Lower leg skin (tissue), 4 donors: ENCODE results near the gene KCNMA1. TPM values are rescaled to one million over a fixed set of nuclear protein-coding genes. Genes with fewer than 3 reads are reported as not detected.

ENCODE experiments used
- DNase-seq, 2 donors: peaks; one replicate each; pipeline ENCODE4 v3.0.0-alpha.2; 2019; ENCODE audit warnings: low spot score in 2 of 2
- H3K4me3 ChIP-seq: fragments of 200-600 bp; sonication (generic); 2 replicates; pipeline ENCODE4 v1.5.1; 2017; ENCODE audit warnings: mild to moderate bottlenecking, low read depth; ENCODE audit not compliant: poor library complexity, severe bottlenecking
- POLR2A ChIP-seq, 2 donors: fragments of 450-650 bp; IDR thresholded peaks; one replicate each; pipeline ENCODE4 v1.6.1; 2016 to 2017; ENCODE audit warnings: antibody characterized with exemption in 2 of 2, mild to moderate bottlenecking in 1 of 2, moderate library complexity in 1 of 2
- WGBS, 2 donors: methylation state at CpG; one replicate each; pipeline ENCODE4 v1.1.5; 2018; 5-methylcytosine and 5-hydroxymethylcytosine counted together
- intact Hi-C: fragments of 100-400 bp; cut with DNase I; formaldehyde crosslinking; loops from one replicate; pipeline ENCODE4 v1.15.0; 2023; ENCODE audit warnings: low total_unique reads
- total RNA-seq, 4 donors: library from RNA; depleted of rRNA; stranded (reverse); fragments of >200 nt; gene quantifications; one replicate each; pipeline ENCODE4 v1.1.0, GENCODE V29; 2016
- TF ChIP-seq, protein P1 (sequence below), 3 donors: fragments of 450-650 bp; IDR thresholded peaks; one replicate each; pipeline ENCODE4 v1.5.1; 2016; ENCODE audit warnings: antibody characterized with exemption in 3 of 3, mild to moderate bottlenecking in 3 of 3, moderate library complexity in 2 of 3

Gene KCNMA1
- total RNA-seq, 4 donors from 2014 or later: 4.1 to 9.9 (median 6.5) TPM

DNA sequence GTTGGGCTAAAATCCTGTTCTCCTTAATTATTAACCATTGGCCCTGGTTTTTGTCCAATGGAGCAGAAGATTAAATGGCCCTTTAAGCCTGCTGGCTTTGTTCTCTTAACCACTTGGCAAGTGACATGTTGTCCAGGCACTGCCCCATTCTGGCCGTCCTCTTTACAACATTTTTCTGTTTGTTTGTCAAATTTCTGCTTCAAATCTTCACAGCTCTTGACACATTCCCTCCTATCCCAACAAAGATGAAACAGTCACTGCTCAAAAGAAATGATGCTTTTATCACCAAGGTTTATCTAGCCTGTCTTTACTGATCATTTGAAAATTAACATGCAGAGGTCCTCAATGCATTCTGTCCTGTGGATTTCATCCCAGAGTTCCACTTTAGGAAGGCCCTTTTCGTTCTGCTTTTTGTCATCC, 700.4 kb downstream of the KCNMA1 start:
- intact Hi-C loops: no loop called here
- no peak for DNase-seq
- TF ChIP-seq POLR2A (IDR thresholded peaks at IDR 0.05): no peak
- whole genome bisulfite sequencing, 2 donors: 44 to 54% methylated on average over 2 of the region's 2 CpGs
- no peak overlapping the region for H3K4me3 ChIP-seq

DNA sequence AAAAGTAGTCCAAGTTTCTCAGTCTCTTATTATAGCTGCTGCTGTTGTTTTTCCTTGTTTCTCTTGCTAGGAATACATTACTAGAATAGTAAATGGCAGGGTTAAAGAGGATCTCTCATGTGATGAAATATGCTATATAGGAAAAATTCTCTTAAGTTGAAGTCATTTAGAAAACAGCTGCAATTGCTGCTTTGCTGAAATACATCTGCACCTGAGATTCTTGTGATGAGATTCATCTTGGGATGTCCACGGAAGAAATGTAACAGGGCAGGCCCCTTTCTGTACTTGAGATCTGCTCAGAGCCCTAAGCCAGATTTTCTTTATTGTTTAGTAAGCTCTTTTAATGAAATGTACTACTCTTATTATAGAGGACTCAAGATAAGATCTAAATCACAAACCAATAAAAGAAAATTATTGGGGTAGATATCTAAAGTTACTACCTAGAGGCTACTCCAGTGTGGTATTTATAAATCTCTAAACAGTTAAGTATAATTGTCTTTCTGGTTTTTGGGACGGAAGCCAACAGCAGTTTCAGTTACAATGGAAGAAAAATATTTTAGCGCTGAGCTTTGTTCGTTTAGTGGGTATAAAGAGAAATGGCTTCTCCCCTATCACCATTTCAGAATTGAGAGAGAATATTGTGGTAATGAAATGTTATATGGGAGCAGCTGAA, 701.5 kb downstream of the KCNMA1 start:
- intact Hi-C loops: no loop called here
- H3K4me3 ChIP-seq: no peak overlapping the region
- 42 to 46% methylated on average over 4 of the region's 4 CpGs for WGBS, 2 donors
- TF ChIP-seq, protein P1, sequence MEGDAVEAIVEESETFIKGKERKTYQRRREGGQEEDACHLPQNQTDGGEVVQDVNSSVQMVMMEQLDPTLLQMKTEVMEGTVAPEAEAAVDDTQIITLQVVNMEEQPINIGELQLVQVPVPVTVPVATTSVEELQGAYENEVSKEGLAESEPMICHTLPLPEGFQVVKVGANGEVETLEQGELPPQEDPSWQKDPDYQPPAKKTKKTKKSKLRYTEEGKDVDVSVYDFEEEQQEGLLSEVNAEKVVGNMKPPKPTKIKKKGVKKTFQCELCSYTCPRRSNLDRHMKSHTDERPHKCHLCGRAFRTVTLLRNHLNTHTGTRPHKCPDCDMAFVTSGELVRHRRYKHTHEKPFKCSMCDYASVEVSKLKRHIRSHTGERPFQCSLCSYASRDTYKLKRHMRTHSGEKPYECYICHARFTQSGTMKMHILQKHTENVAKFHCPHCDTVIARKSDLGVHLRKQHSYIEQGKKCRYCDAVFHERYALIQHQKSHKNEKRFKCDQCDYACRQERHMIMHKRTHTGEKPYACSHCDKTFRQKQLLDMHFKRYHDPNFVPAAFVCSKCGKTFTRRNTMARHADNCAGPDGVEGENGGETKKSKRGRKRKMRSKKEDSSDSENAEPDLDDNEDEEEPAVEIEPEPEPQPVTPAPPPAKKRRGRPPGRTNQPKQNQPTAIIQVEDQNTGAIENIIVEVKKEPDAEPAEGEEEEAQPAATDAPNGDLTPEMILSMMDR (IDR thresholded peaks at IDR 0.05): no peak
- no peak for TF ChIP-seq POLR2A (IDR thresholded peaks at IDR 0.05)
- no peak for DNase-seq

DNA sequence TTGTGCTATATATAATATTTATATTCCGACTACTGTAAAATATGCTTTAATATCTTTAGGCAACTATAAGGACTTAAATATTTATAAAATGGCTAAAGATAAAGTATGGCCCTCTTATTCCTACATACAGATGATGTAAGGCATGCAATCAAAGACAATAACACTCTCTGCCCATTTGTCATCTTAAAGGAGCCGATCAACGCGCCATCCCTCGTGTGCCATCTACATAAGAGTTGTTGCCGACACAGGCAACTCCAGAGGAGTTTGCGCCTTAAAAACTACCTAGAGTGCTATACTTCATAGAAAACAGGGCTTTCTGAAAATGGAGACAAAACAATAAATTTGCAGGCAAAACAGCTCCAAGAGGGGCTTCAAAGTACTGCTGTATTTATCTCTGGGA, 709.0 kb downstream of the KCNMA1 start:
- intact Hi-C loops: no loop called here
- 95 to 98% methylated on average over 7 of the region's 7 CpGs for WGBS, 2 donors
- H3K4me3 ChIP-seq: no peak overlapping the region
- DNase-seq: no peak
- no peak for TF ChIP-seq POLR2A (IDR thresholded peaks at IDR 0.05)
- TF ChIP-seq, protein P1 (IDR thresholded peaks at IDR 0.05): no peak

DNA sequence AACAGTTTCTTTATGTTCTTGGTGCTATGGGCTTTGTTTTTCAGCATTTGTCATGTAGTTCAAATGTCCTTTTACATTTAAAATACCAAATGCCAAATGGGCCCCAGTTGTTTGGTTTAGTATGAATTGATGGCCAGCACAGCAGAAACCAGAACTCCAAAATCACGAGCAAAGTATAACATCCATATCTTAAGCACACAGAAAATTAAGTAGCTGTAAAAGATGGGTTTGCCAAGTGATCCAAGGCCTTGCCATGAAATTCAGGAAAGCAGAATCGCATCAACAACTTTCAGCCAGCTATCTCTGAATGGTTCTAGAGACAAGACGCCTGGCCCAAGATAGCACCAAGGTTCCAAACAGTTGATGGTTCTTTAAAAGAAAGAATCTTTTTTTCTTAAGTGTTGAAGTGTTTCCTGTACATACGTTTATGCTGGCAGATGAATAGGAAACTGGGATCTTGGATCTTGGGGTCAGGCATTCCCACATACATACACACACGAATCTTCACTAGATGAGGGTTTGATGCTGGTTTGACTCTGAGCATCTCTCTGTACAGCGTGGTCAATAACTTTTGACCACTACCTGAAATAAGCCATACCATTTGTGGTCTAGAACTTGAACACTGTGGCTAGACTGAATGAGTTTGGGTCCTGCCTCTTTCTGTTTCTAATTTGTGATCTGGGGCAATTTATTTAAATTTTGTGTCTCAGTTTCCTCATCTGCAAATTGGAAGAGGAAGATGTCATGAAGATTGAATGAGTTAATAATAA, 711.8 kb downstream of the KCNMA1 start:
- TF ChIP-seq, protein P1 (IDR thresholded peaks at IDR 0.05): no peak
- TF ChIP-seq POLR2A (IDR thresholded peaks at IDR 0.05): no peak
- intact Hi-C loops: no loop called here
- no peak overlapping the region for H3K4me3 ChIP-seq
- no peak for DNase-seq
- WGBS, 2 donors: 87 to 91% methylated on average over 6 of the region's 6 CpGs

DNA sequence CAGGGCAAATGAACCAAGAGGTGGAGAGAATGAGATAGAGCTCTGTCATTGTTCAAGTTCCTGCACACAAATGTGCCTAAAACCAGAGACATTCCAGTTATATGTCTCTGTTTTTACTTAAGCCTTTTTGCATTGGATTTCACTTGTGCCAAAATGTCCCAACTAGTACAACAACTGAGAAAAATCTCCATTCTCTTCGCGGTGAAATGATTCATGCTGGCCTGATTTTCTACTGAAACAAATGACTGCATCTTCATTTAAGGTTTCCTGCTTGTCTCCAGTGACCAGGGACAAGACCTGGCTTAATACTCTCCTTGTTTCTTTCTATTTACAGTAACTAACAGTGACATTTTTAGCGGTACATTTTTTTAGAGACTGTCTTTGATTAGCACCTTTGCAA, 714.9 kb downstream of the KCNMA1 start:
- intact Hi-C loops: no loop called here
- TF ChIP-seq POLR2A (IDR thresholded peaks at IDR 0.05): no peak
- TF ChIP-seq, protein P1 (IDR thresholded peaks at IDR 0.05): no peak
- no peak for DNase-seq
- WGBS, 2 donors: 57 to 65% methylated on average over 3 of the region's 3 CpGs
- no peak overlapping the region for H3K4me3 ChIP-seq

DNA sequence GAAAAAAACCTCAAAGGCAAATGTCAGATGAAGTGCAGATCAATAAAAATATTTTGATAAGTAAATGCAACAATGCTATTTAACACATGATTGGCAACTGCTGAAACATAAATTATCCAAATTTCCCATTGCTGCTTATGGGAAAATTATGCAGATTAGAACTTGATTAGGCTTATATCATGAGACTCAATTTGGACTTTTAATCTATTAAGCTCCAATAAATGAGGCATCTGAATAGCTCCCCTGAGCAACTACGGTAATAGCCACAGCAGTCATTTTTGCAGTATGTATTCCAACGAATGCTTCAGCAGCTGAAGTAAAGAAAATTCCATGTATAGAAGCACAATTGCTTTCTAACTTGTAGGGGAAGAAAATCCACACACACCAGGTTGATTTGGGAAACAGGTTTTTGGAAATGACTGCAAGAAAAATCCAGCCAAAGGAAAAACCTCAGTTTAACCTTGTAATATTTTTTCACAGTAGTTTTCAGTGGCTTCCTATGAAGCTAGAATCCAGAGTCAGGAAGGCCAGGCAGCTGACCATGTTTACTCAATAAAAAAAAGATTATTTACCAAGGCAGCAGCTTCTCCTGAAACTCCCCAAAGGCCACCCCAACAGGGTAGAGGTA, 716.1 kb downstream of the KCNMA1 start:
- TF ChIP-seq POLR2A (IDR thresholded peaks at IDR 0.05): no peak
- TF ChIP-seq, protein P1 (IDR thresholded peaks at IDR 0.05): no peak
- intact Hi-C loops: no loop called here
- H3K4me3 ChIP-seq: no peak overlapping the region
- no peak for DNase-seq
- WGBS, 2 donors: 76 to 84% methylated on average over 2 of the region's 2 CpGs
